Suppressor macrophage treated with lipopolysaccharide for 4 hours (primary cell): Measurements from ENCODE around the gene PROZ.
A peak's percentile ranks its signal among the peaks of the same experiment; 100 is the strongest.
"Not testable (repeated sequence)": the region's sequence is repeated elsewhere in the genome, so short reads cannot be mapped to it uniquely, and the experiment has no call there.

ENCODE experiments used
- DNase-seq: peaks from one replicate; pipeline ENCODE4 v3.0.0-alpha.2; 2020

The PROZ gene

DNA sequence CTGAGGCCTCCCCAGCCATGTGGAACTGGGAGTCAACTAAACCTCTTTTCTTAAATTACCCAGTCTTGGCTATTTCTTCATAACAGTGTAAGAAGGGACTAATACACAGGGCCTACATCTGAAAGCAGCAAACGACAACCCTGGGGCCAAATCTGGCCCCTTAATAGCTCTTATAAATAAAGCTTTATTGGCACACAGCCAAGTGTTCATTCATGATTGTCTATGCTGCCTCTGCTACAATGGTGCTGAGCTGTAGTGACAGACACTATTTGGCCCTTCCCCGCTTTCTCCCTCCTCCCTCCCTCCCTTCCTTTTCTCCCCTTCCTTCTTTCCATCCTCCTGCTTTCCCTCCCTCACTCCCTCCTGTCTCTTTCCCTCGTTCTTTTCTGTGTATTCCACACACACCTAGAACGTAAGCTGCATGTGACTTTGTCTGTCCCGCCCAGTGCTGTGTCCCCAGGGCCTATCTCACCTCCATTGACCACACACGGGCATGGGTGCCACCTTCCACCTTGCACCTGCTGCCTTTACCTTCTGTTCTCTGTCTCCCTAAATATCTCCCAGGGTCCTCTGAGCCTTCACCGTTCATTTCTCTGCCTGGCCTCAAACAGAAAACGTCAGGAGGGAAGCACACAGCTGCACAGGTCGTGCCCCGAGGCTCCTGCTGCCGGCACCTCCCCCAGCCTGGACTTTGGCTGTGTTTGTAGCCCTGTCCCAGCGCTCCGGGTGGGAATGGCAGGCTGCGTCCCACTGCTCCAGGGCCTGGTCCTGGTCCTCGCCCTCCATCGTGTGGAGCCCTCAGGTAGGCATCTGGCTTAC, at the start of gene PROZ:
Gene PROZ (plus strand): TSS at position 720 of the 819 bp plus-strand sequence. CDS start 13 bp downstream, at position 733.
- no peak for DNase-seq

DNA sequence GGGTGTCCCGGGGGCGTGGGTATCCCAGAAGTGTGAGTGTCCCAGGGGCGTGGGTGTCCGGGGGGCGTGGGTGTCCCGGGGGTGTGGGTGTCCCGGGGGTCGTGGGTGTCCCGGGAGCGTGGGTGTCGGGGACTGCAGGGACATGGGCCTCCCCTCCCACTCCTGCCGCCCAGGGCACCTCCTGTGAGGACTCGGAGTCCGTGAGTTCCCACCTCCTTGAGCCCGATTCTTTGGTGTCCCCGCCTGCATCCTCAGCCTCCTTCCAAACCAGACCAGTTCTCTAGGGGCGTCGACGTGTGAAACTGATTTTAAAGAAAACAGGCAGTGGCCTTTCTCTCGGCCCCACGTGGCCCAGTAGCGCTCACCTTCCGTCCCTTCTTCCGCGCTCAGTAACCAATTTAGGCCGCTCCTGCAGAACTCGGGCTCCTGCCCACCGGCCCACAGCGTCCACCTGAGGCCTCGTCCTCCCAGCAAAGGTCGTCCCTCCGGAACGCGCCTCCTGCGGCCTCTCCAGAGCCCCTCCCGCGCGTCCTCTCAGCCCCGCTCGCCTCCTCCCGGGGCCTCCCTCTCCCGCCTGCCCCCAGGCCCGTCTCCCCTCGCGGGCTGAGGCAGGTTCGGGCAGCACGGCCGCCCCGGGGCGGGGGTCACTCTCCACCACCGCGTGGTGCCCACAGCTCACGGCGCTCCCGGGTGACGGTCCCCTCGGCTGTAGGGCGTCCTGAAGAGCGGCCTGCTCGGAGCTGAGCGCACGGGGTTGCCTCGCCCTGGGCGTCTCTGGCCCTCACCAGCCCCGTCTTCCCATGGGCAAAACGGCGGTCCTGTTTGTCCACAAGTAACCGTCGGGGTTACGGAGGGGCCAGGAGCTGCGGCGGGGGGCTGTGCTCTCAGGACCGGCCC, 49.0 kb upstream of the PROZ start:
- DNase-seq = no peak

DNA sequence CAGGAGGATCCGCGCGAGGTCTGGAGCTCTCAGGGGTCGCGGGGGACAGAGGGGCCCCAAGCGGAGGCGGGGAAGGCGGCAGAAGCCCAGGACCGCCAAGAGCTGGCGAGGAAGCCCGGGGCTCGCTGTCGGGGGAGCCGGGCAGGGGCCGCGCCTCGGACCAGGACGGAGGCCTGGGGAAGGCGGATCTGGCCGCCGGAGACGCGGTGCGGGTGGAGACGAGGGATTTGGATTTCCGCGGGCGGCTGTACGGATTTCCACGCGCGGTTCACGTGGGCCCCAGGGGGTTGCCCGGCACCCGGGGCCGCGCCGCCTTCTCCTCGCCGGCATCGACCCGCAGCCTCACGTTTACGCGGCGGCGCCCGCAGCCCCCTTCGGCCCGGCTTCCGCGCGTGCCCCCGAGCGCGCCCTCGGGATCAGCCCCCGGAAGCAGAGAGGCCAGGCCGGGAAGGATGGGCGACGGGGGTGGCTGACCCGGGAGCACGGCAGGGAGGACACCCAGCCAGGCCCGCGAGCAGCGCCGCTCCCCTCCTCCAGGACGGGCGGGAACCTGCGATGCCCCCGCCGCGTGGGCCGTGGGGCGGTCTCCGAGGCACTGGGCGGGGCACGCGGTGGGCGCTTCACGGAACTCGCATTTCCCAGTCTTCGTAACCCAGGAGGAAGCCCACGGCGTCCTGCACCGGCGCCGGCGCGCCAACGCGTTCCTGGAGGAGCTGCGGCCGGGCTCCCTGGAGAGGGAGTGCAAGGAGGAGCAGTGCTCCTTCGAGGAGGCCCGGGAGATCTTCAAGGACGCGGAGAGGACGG, 48.2 kb upstream of the PROZ start:
- DNase-seq = peak; percentile 10

GRCh38 chr13:113110852-113111315, 47.6 kb upstream of the PROZ start:
- DNase-seq = no peak

GRCh38 chr13:113111821-113112220, 46.6 kb upstream of the PROZ start:
- not testable (repeated sequence) for DNase-seq

DNA sequence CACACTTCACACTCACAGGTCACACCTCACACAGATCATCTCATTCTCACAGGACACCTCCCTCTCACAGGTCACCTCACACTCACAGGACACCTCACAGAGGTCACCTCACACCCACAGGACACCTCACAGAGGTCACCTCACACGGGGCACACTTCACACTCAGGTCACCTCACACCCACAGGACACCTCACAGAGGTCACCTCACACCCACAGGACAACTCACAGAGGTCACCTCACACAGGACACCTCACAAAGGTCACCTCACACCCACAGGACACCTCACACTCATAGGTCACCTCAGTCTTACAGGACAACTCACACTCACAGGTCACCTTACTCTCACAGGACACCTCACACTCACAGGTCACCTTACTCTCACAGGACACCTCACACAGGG, 46.0 kb upstream of the PROZ start:
- DNase-seq = not testable (repeated sequence)

DNA sequence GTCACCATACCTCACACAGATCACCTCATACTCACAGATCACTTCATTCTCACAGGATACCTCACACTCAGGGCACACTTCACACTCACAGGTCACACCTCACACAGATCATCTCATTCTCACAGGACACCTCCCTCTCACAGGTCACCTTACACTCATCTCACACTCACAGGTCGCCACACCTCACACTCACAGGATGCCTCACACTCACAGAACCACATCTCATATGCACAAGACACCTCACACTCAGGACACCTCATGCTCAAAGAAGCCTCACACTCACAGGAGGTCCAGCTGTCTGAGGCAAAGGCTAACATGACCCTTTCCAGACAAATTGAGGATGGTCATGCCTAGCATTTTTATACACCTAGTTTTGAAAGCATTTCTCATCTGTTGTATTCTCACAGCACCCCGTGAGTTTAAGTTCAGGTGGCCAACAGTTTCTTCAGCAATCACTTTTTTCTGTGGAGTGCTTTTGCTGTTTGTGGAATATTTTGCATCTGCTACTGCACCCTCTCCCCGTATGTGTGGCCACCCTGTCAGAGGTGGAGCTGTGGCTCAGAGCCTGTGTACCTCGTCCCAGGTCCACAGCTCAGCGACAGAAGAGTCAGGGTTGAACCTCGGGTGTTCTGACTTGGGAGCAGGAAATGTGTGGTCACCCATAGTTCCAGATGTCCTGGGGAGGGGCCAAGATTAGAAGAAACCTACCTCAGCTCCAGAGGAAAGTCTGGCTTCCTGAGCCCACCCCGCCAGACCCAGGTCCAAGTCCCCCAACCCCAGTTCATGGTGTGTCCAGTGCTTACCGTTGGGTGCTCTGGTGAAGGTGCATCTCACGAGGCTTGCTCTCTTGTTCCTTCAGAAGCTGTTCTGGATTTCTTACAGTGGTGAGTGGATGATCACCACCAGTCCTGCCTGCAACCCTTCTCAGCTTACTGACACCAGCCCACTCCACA, 45.3 kb upstream of the PROZ start:
- no peak for DNase-seq

- no peak for DNase-seq
Measured at GRCh38 chr13:113113846-113114271, 44.6 kb upstream of the PROZ start.

GRCh38 chr13:113114511-113115362, 43.7 kb upstream of the PROZ start:
- no peak for DNase-seq

GRCh38 chr13:113115363-113116205, 42.9 kb upstream of the PROZ start:
- no peak for DNase-seq

GRCh38 chr13:113116206-113116800, 42.1 kb upstream of the PROZ start:
- DNase-seq = no peak

DNA sequence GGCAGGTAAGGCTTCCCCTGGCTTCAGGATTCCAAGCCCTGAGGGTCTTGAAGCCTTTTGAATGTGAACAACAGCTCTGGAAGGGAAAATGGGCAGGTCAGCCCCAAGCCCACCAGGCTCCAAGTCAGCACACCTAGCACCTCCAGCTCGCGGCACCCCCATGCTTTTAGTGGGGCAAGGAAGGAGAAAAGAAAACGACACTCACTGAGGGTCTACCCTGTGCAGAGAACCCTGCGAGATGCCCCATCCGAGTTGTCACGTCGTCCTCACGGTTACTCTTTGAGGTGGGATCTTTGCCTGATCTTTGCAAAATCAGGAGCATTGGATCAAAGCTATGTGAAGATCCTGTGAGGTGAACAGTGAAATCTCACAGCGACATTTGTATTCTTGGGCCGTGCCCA, 41.6 kb upstream of the PROZ start:
- DNase-seq = no peak

GRCh38 chr13:113117335-113117872, 41.0 kb upstream of the PROZ start:
- no peak for DNase-seq

- DNase-seq = no peak
Measured at GRCh38 chr13:113117911-113118260, 40.6 kb upstream of the PROZ start.

GRCh38 chr13:113118261-113119021, 40.0 kb upstream of the PROZ start:
- DNase-seq = no peak

- no peak for DNase-seq
Measured at GRCh38 chr13:113119166-113119821, 39.2 kb upstream of the PROZ start.

GRCh38 chr13:113119822-113120189, 38.6 kb upstream of the PROZ start:
- DNase-seq = no peak
